ENCODE measurements around the gene PCDHGB5. TPM values are rescaled to one million over a fixed set of nuclear protein-coding genes. Genes with fewer than 3 reads are reported as not detected.

PCDHGB5 gene
- total RNA-seq (2022; extraction: Qiagen RNA extraction), result 2.0 to 2.6 TPM (median 2.3 TPM) in 5 replicates

GRCh38 chr5:141397756-141398551 lies at the start of gene PCDHGB5:
Gene PCDHGB5 (plus strand): TSS chr5:141397947. CDS start chr5:141398128, 181 bp downstream.

GRCh38 chr5:141349917-141350619 lies 47.7 kb upstream of the PCDHGB5 start, which contains the start of gene PCDHGB1:
Gene PCDHGB1 (plus strand): TSS chr5:141350099. CDS start chr5:141350261, 162 bp downstream.

DNA sequence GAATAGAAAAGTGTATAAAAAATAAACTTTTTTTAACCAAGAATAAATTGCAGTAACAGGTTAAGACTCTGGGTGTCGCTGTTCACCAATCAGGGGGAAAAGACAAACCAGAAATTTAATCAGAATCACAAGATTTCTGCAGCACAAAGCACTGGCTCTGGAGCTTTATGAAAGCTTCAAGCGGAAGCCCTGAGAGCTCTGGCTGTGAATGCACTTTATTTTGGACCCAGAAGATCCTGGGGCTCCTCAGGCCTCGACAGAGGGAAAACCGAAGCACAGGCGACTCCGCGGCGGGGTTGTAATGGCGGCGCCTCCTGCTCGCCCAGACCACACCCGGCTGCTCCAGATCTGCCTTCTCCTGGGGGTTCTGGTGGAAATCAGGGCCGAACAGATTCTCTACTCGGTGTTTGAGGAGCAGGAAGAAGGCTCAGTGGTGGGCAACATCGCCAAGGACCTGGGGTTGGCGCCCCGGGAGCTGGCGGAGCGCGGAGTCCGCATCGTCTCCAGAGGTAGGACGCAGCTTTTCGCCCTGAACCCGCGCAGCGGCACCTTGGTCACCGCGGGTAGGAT lies 42.8 kb upstream of the PCDHGB5 start, which contains the start of gene PCDHGA4:
Gene PCDHGA4 (plus strand): TSS at position 122 of the 570 bp plus-strand sequence. CDS start 87 bp downstream, at position 209.

GRCh38 chr5:141359790-141360426 lies 37.8 kb upstream of the PCDHGB5 start, which contains the start of gene PCDHGB2:
Gene PCDHGB2 (plus strand): TSS chr5:141359994. CDS start chr5:141360136, 142 bp downstream.

DNA sequence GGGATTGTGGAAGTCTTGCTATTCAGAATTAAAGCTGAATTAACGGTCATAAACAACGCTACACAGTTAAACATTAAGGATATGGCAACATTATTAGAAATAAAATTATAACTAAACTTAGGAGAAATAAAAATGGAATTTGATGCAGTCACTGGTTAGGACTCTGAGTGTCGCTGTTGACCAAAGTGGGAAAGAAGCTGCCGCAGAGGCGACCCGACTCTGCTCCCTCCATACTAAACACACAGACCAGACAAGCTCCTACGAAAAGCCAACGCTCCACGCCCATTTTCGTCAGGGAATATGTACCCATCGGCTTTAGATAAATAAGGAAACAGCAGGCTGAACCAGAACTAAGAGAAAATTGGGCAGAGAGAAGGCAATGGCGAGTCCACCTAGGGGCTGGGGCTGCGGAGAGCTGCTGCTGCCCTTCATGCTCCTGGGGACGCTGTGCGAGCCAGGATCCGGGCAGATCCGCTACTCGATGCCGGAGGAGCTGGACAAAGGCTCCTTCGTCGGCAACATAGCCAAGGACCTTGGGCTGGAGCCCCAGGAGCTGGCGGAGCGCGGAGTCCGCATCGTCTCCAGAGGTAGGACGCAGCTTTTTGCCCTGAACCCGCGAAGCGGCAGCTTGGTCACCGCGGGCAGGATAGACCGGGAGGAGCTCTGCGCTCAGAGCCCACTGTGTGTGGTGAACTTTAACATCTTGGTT lies 33.6 kb upstream of the PCDHGB5 start, which contains the start of gene PCDHGA5:
Gene PCDHGA5 (plus strand): TSS at position 211 of the 709 bp plus-strand sequence. CDS start 169 bp downstream, at position 380.

DNA sequence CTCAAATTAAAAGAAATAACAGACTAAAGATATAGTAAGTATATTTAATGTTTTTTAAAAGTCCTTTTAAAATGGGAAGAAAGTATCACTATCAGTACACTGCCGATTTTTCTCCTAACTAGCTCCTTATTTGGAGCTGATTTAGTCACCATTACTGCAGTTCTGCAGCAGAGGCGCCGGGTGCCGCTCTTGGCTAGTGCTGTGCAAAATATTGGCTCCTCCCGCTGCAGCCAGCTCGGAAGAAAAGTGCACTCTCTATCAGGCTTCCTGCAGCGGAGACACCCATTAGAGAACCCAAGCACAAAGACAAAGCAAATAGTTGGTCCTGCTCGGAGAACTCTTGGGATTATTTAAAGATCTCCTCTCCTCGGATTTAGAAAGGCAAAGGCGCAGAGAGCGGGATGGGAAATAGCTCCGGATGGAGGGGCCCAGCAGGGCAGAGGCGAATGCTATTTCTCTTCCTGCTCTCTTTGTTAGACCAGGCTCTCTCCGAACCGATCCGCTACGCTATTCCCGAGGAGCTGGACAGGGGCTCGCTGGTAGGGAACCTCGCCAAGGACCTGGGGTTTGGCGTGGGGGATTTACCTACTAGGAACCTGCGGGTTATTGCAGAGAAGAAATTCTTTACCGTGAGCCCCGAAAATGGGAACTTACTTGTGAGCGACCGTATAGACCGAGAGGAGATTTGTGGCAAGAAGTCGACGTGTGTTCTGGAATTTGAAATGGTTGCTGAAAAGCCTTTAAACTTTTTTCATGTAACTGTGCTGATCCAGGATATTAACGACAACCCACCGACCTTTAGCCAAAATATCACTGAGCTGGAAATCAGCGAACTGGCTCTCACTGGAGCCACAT lies 27.5 kb upstream of the PCDHGB5 start, which contains the start of gene PCDHGB3:
Gene PCDHGB3 (plus strand): TSS at position 249 of the 855 bp plus-strand sequence. CDS start 153 bp downstream, at position 402.

DNA sequence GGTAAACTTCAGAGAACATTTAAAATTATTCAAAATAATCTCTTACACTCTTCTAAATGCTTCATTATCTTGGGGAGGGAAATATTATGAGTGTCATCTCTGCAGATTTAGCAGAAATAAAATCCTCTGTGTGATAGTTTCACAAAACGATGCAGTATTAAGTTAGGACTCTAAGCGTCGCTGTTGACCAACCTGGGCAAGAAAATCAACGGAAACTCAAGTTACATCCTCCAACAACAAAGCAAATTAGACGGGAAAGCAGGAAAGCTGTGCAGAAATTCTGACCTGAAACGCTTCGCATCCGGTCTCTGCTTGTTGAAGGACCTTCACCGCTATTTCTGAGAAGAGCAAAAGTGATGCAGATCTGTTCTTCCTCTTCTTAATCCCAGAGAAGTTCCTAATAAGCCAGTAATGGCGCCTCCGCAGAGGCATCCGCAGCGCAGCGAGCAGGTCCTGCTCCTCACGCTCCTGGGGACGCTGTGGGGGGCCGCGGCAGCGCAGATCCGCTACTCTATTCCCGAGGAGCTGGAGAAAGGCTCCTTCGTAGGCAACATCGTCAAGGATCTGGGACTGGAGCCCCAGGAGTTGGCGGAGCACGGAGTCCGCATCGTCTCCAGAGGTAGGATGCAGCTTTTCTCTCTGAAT lies 24.0 kb upstream of the PCDHGB5 start, which contains the start of gene PCDHGA6:
Gene PCDHGA6 (plus strand): TSS at position 219 of the 645 bp plus-strand sequence. CDS start 193 bp downstream, at position 412.

GRCh38 chr5:141382469-141383294 lies 15.1 kb upstream of the PCDHGB5 start, which contains the start of gene PCDHGA7:
Gene PCDHGA7 (plus strand): TSS chr5:141382742. CDS start chr5:141382900, 158 bp downstream.

DNA sequence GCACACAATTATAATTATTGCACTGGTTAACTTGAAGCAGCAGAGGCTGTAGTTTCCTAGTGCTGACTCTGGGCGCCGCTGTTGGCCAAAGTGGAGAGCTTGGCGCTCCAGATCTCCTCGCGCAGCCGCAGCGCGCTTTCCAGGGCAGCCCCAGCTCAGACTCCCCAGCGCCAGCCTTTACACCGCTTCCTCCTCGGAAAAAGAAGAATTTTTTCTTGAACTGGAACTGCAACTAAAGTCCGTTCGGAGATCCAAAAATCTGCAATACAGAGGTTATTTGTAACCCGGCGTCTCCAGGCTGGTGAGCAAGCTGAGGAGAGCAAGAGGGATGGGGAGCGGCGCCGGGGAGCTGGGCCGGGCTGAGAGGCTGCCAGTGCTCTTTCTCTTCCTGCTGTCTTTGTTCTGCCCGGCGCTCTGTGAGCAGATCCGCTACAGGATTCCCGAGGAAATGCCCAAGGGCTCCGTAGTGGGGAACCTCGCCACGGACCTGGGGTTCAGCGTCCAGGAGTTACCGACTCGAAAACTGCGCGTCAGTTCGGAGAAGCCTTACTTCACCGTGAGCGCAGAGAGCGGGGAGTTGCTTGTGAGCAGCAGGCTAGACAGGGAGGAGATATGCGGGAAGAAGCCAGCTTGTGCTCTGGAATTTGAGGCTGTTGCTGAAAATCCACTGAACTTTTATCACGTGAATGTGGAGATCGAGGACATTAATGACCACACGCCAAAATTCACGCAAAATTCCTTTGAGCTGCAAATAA lies 10.0 kb upstream of the PCDHGB5 start, which contains the start of gene PCDHGB4:
Gene PCDHGB4 (plus strand): TSS at position 142 of the 755 bp plus-strand sequence. CDS start 187 bp downstream, at position 329.

GRCh38 chr5:141392429-141393198 lies 5.1 kb upstream of the PCDHGB5 start, which contains the start of gene PCDHGA8:
Gene PCDHGA8 (plus strand): TSS chr5:141392633. CDS start chr5:141392814, 181 bp downstream.

DNA sequence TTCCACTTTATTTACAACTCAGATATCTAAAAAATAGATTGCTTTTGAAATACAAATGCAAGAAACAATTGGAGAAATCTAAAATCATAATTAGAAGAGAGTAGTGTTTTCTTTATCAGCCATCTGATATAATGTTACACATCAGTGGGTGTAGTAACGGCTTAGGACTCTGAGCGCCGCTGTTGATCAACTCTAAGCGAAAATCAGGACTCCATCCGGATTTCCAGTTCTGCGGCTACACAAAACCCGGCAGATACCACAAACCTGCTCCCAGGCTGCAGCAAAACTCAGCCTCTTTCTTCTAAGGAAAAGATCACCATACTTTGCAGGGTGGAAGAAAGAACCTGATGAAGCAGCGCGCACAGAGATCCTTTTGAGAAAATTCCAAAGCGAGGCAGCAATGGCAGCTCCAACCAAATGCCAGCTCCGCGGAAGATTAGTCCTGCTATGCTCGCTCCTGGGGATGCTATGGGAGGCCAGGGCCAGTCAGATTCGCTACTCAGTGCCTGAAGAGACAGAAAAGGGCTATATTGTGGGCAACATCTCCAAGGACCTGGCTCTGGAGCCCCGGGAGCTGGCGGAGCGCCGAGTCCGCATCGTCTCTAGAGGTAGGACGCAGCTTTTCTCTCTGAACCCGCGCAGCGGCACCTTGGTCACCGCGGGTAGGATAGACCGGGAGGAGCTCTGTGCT lies 5.0 kb downstream of the PCDHGB5 start, which contains the start of gene PCDHGA9:
Gene PCDHGA9 (plus strand): TSS at position 226 of the 691 bp plus-strand sequence. CDS start 175 bp downstream, at position 401.

DNA sequence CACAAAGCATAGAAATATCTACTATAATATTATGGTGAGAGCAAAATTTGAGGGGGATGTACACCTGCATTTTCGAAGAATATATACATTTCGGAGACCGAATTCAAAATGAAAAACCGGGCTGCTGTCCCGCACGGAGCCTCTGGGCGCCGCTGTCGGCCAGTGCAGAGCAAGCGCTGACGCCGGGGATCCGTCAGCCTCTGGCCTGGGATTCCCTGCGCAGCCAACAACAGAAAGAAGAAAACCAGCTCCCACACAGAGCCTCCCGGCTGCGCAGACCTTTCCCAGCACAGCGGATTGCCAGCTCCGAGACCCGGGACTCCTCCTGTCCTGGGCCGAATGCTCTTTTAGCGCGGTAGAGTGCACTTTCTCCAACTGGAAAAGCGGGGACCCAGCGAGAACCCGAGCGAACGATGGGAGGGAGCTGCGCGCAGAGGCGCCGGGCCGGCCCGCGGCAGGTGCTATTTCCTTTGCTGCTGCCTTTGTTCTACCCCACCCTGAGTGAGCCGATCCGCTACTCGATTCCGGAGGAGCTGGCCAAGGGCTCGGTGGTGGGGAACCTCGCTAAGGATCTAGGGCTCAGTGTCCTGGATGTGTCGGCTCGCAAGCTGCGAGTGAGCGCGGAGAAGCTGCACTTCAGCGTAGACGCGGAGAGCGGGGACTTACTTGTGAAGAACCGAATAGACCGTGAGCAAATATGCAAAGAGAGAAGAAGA lies 10.2 kb downstream of the PCDHGB5 start, which contains the start of gene PCDHGB6:
Gene PCDHGB6 (plus strand): TSS at position 232 of the 716 bp plus-strand sequence. CDS start 182 bp downstream, at position 414.

GRCh38 chr5:141412854-141413539 lies 15.2 kb downstream of the PCDHGB5 start, which contains the start of gene PCDHGA10:
Gene PCDHGA10 (plus strand): TSS chr5:141412987. CDS start chr5:141413176, 189 bp downstream.

GRCh38 chr5:141417494-141418172 lies 19.9 kb downstream of the PCDHGB5 start, which contains the start of gene PCDHGB7:
Gene PCDHGB7 (plus strand): TSS chr5:141417677. CDS start chr5:141417860, 183 bp downstream.

Data from A549 treated with Hydrocortisone at 1 μM for 4 hours (cell line).